Neural cell (in vitro differentiated cells): ENCODE measurements around the gene TAGLN2.

ENCODE experiments used
- EP300 ChIP-seq: fragments of 450-650 bp; conservative IDR thresholded peaks from 2 replicates; pipeline ENCODE4 v1.6.1; 2014; ENCODE audit warnings: antibody characterized with exemption, mild to moderate bottlenecking, moderate library complexity; ENCODE audit not compliant: poor library complexity, severe bottlenecking
- EZH2 ChIP-seq: fragments of 200-600, 300-800 bp; shearing (Covaris generic), sonication (generic); IDR thresholded peaks from 2 replicates; pipeline ENCODE4 v1.6.1; 2014; ENCODE audit warnings: antibody characterized with exemption, low read length, borderline replicate concordance, mild to moderate bottlenecking; ENCODE audit not compliant: insufficient read depth, poor library complexity, severe bottlenecking
- MXI1 ChIP-seq: fragments of 450-650 bp; conservative IDR thresholded peaks from 2 replicates; pipeline ENCODE4 v1.6.1; 2014; ENCODE audit warnings: antibody characterized with exemption, mild to moderate bottlenecking; ENCODE audit not compliant: poor library complexity, severe bottlenecking
- POLR2AphosphoS5 ChIP-seq: IDR thresholded peaks from 2 replicates; pipeline ENCODE4 v1.6.1; 2012
- RAD21 ChIP-seq: fragments of 450-650 bp; conservative IDR thresholded peaks from 2 replicates; pipeline ENCODE4 v1.6.1; 2014; ENCODE audit warnings: antibody characterized with exemption, mild to moderate bottlenecking, moderate library complexity
- SMC3 ChIP-seq: fragments of 450-650 bp; conservative IDR thresholded peaks from 2 replicates; pipeline ENCODE4 v1.6.1; 2014; ENCODE audit warnings: antibody characterized with exemption, mild to moderate bottlenecking, moderate library complexity; ENCODE audit not compliant: poor library complexity
- TAF1 ChIP-seq: IDR thresholded peaks from 2 replicates; pipeline ENCODE4 v1.6.1; 2012; ENCODE audit warnings: low read depth
- TF ChIP-seq, protein P1 (sequence below): fragments of 450-650 bp; IDR thresholded peaks from 2 replicates; pipeline ENCODE4 v1.5.1; 2014; ENCODE audit warnings: antibody characterized with exemption, mild to moderate bottlenecking, moderate library complexity; ENCODE audit not compliant: poor library complexity, severe bottlenecking
- TF ChIP-seq, protein P2 (sequence below): IDR thresholded peaks from 2 replicates; pipeline ENCODE4 v1.6.1; 2012; ENCODE audit warnings: borderline replicate concordance

DNA sequence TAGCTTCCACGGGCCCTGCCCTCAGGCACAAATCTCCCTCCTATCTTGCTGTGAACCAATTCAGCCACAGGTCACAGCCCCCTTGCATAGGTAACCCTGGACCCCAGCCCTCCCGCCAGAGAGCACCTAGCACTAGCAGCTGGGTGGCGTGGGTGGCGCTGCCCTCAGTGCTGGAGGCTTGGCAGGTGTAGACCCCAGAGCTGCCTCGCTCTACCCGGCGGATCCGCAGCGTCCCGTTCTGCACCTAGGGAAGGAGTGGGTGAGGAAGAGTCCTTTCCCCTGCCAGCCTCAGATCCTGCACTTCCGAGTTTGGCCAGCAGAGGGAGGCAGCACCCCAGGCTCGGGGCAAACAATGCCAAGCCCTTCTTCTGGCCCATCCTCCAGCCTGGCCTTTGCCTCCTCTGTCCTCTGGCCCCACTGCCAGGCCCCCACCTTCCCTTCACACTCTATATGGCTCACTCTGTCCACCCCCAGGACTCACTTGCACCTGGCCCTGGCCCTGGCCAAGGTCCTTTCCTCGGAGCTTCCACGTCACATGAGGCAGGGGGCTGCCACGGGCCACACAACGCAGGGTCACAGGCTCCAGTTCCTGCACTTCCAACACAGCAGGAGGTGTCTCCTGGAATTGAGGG is 11.1 kb upstream of the TAGLN2 start:
- TF ChIP-seq, protein P1, sequence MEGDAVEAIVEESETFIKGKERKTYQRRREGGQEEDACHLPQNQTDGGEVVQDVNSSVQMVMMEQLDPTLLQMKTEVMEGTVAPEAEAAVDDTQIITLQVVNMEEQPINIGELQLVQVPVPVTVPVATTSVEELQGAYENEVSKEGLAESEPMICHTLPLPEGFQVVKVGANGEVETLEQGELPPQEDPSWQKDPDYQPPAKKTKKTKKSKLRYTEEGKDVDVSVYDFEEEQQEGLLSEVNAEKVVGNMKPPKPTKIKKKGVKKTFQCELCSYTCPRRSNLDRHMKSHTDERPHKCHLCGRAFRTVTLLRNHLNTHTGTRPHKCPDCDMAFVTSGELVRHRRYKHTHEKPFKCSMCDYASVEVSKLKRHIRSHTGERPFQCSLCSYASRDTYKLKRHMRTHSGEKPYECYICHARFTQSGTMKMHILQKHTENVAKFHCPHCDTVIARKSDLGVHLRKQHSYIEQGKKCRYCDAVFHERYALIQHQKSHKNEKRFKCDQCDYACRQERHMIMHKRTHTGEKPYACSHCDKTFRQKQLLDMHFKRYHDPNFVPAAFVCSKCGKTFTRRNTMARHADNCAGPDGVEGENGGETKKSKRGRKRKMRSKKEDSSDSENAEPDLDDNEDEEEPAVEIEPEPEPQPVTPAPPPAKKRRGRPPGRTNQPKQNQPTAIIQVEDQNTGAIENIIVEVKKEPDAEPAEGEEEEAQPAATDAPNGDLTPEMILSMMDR = peak; percentile 93
- TF ChIP-seq POLR2AphosphoS5 = no peak
- TF ChIP-seq, protein P2, sequence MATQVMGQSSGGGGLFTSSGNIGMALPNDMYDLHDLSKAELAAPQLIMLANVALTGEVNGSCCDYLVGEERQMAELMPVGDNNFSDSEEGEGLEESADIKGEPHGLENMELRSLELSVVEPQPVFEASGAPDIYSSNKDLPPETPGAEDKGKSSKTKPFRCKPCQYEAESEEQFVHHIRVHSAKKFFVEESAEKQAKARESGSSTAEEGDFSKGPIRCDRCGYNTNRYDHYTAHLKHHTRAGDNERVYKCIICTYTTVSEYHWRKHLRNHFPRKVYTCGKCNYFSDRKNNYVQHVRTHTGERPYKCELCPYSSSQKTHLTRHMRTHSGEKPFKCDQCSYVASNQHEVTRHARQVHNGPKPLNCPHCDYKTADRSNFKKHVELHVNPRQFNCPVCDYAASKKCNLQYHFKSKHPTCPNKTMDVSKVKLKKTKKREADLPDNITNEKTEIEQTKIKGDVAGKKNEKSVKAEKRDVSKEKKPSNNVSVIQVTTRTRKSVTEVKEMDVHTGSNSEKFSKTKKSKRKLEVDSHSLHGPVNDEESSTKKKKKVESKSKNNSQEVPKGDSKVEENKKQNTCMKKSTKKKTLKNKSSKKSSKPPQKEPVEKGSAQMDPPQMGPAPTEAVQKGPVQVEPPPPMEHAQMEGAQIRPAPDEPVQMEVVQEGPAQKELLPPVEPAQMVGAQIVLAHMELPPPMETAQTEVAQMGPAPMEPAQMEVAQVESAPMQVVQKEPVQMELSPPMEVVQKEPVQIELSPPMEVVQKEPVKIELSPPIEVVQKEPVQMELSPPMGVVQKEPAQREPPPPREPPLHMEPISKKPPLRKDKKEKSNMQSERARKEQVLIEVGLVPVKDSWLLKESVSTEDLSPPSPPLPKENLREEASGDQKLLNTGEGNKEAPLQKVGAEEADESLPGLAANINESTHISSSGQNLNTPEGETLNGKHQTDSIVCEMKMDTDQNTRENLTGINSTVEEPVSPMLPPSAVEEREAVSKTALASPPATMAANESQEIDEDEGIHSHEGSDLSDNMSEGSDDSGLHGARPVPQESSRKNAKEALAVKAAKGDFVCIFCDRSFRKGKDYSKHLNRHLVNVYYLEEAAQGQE = no peak
- TF ChIP-seq EP300 = no peak
- TF ChIP-seq RAD21 = peak; percentile 87
- no peak for TF ChIP-seq EZH2
- no peak for TF ChIP-seq MXI1
- TF ChIP-seq SMC3 = peak; percentile 92
- TF ChIP-seq TAF1 = no peak
